Endodermal cell (in vitro differentiated cells): ENCODE data around the gene PCBP4. TPM values are rescaled to one million over a fixed set of nuclear protein-coding genes. Genes with fewer than 3 reads are reported as not detected.

Source experiments
- DNase-seq: peaks from one replicate; pipeline ENCODE4 v3.0.0-alpha.2; 2017
- H3K27ac ChIP-seq: 2 replicates; pipeline ENCODE4 v1.5.1; 2013; ENCODE audit warnings: mild to moderate bottlenecking, low read depth, low read length, moderate library complexity
- H3K27me3 ChIP-seq: 2 replicates; pipeline ENCODE4 v1.6.1; 2013; ENCODE audit warnings: mild to moderate bottlenecking, low read length, moderate library complexity; ENCODE audit not compliant: insufficient read depth, control insufficient read depth, poor library complexity, severe bottlenecking
- H3K36me3 ChIP-seq: 2 replicates; pipeline ENCODE4 v1.7.0; 2013; ENCODE audit warnings: mild to moderate bottlenecking, low read length, moderate library complexity; ENCODE audit not compliant: control insufficient read depth, insufficient read depth
- H3K4me1 ChIP-seq: one replicate; pipeline ENCODE4 v1.7.0; 2013; ENCODE audit warnings: low read length; ENCODE audit not compliant: control insufficient read depth, insufficient read depth
- H3K4me3 ChIP-seq: 2 replicates; pipeline ENCODE4 v1.5.1; 2013; ENCODE audit warnings: mild to moderate bottlenecking, low read length, moderate library complexity
- H3K9ac ChIP-seq: 2 replicates; pipeline ENCODE4 v1.6.1; 2013; ENCODE audit warnings: mild to moderate bottlenecking, low read length, moderate library complexity; ENCODE audit not compliant: poor library complexity, severe bottlenecking; ENCODE audit errors: extremely low read depth
- H3K9me3 ChIP-seq: 2 replicates; pipeline ENCODE4 v1.6.1; 2013; ENCODE audit warnings: mild to moderate bottlenecking, low read length, moderate library complexity; ENCODE audit not compliant: control insufficient read depth
- H3K27ac Mint-ChIP-seq: 2 replicates; pipeline ENCODE4 v1.8.0; 2020; ENCODE audit warnings: mixed read lengths
- H3K27me3 Mint-ChIP-seq: 2 replicates; pipeline ENCODE4 v1.8.0; 2021; ENCODE audit warnings: mild to moderate bottlenecking, mixed read lengths; ENCODE audit not compliant: insufficient read depth
- H3K36me3 Mint-ChIP-seq: 2 replicates; pipeline ENCODE4 v1.8.0; 2020; ENCODE audit warnings: low read depth, mixed read lengths
- H3K4me1 Mint-ChIP-seq: 2 replicates; pipeline ENCODE4 v1.8.0; 2020; ENCODE audit warnings: mixed read lengths
- H3K4me3 Mint-ChIP-seq: 2 replicates; pipeline ENCODE4 v1.8.0; 2020; ENCODE audit warnings: mild to moderate bottlenecking, moderate library complexity, mixed read lengths
- H3K9me3 Mint-ChIP-seq: 2 replicates; pipeline ENCODE4 v1.8.0; 2020; ENCODE audit warnings: mild to moderate bottlenecking, mixed read lengths
- WGBS, 2 experiments: methylation state at CpG; one replicate each; pipeline versions ENCODE4 v1.1.5 to v1.1.7; 2013; ENCODE audit warnings: missing lambda C conversion rate in 2 of 2, mixed read lengths in 1 of 2; ENCODE audit not compliant: insufficient coverage in 1 of 2, insufficient read length in 1 of 2; 5-methylcytosine and 5-hydroxymethylcytosine counted together
- long read RNA-seq, 4 experiments: library from polyadenylated mRNA in 2 of 4; library from RNA in 1 of 4; library from capped mRNA in 1 of 4; stranded (forward) in 3 of 4; unstranded in 1 of 4; transcript quantifications; one replicate each; pipeline ENCODE4 v2.0.0, GENCODE V29; 2020 to 2021; ENCODE audit warnings: inconsistent platforms in 1 of 4
- polyA plus RNA-seq, 2 experiments: library from polyadenylated mRNA; stranded (reverse); fragments of 50-300 nt; gene quantifications; one replicate each; pipeline ENCODE4 v1.2.3, GENCODE V29; 2013
- total RNA-seq, 2 donors: library from RNA; stranded (reverse); fragmentation: NEBNext Ultra II Directional in 1 of 2; extraction: Animal tissue kit (Norgen Biotek cat#: 25700) in 1 of 2; gene quantifications; 2 replicates in 1 of 2; 3 replicates in 1 of 2; pipeline ENCODE4 v1.2.1, GENCODE V29; 2021
- TF ChIP-seq, protein P1 (sequence below): fragments of 200-600 bp; sonication (generic); conservative IDR thresholded peaks from 2 replicates; pipeline ENCODE4 v1.5.0; 2021; ENCODE audit warnings: antibody characterized with exemption, mild to moderate bottlenecking

Gene PCBP4
- total RNA-seq = 10 to 100 TPM; 54.1 to 68.1 TPM
- polyA plus RNA-seq (2013, experiment 1 of 2) = 184 TPM
- 158 TPM for polyA plus RNA-seq (2013, experiment 2 of 2)
- long read RNA-seq, experiment 1, partial matches to known transcripts = 1 of 13 reads
- long read RNA-seq, experiment 1, other reads (novel, unspliced or antisense) = 12 of 13 reads
- long read RNA-seq, experiment 2, transcript PCBP4-205 (14 exons, 2,147 nt) = minor isoform, 8 of 101 reads
- long read RNA-seq, experiment 2, transcript PCBP4-202 (13 exons, 2,015 nt) = major isoform, 28 of 101 reads
- long read RNA-seq, experiment 2, partial matches to known transcripts = 7 of 101 reads
- long read RNA-seq, experiment 2, other reads (novel, unspliced or antisense) = 58 of 101 reads
- long read RNA-seq, experiment 3, transcript PCBP4-205 (14 exons, 2,147 nt) = minor isoform, 12 of 195 reads
- long read RNA-seq, experiment 3, transcript PCBP4-202 (13 exons, 2,015 nt) = major isoform, 62 of 195 reads
- long read RNA-seq, experiment 3, partial matches to known transcripts = 20 of 195 reads
- long read RNA-seq, experiment 3, other reads (novel, unspliced or antisense) = 101 of 195 reads
- long read RNA-seq, experiment 4, partial matches to known transcripts = 4 of 14 reads
- long read RNA-seq, experiment 4, other reads (novel, unspliced or antisense) = 6 of 14 reads

DNA sequence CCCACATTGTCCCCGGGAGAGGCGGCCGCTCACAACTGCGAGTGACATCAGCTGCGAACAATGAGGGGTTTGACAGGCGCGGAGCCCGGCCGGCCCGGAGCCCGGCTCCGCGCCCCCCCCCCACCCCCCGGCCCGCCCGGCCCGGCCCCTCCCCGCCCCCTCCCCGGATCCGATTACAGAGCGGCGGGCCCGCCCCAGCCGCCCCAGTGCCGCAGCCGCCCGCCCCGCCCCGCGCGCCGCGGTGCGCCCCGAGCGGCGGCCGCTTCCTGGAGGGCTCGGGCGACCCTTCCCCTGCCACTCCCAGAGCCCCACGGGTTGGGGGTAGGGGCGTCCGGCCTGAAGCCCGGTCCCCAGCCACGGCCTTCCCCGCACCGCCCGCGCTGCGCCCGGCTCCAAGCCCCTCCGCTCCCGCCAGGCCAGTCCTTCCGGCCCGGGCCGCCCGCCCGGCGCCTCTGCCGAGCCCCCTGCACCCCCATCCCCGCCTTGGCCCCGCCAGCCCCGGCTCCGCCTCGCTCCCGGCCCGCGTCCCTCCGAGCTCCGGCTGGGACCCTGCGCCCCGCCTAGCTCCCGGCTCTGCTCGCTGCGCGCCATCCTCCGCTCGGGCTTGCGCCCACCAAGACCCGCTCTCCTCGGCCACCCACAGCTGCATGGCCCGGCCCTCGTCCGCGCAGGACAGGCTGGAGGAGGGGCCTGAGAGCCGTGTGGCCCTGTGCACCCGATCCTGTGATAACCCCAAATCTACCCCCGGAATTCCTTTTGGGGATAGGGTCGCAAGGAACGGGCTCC lies at the start of gene PCBP4:
Gene PCBP4, minus strand, starts transcription at position 71 of the 786 bp plus-strand sequence. CDS start 6,214 bp downstream, outside the sequence.
- WGBS, 2 experiments = 0% methylated on average over 6 to 76 of the region's 90 CpGs

DNA sequence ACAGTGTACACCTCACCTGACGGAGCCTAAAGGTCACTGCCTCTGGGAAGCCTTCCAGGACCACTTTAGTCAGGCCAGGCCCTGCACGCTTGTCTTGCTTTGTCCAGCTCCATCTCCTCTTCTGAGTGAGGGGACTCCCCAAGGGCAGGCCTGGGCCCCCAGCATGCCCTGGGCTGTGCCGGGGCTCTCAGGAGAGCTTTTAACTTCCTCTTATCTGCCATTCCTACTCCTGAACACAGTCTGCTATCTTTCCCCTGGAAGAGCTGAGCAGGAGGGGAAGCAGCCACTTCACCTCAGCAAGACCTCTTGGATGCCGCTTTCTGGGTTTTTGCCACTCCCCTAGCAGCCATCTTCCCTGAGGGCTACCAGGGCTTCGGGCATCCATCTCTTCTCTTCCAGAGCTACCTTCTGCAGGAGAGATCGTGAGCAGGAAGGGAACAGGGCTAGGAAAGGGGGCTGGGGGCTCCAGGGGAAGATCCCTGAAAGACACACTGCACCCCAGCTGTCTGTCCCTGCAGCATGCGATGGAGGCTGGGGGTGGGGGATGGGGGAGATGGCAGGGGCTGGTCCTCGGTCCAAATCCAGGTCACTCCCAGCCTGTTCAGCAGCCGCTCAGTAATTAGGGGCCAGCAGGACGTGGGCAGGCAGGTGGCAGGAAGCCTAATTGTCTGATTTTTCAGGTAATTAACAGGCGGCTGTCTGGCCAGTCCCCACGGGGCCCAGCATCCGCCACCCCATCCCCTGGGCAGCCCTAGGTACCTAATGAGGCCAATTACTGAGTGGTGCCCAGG lies 48.4 kb upstream of the PCBP4 start:
- Histone ChIP-seq H3K36me3 (no peaks in the 10 kb centered on the region), H3K4me3 (no peak overlapping the region), H3K4me1 (no peaks in the 10 kb centered on the region), H3K9me3 (no peaks in the 10 kb centered on the region), H3K27ac (no peak overlapping the region), H3K9ac (no peak overlapping the region), H3K27me3 (no peaks in the 10 kb centered on the region)
- no peak overlapping the region for H3K27ac Mint-ChIP-seq
- no peaks in the 10 kb centered on the region for H3K9me3 Mint-ChIP-seq
- 93 to 95% methylated on average over 4 to 13 of the region's 13 CpGs for WGBS, 2 experiments
- TF ChIP-seq, protein P1, sequence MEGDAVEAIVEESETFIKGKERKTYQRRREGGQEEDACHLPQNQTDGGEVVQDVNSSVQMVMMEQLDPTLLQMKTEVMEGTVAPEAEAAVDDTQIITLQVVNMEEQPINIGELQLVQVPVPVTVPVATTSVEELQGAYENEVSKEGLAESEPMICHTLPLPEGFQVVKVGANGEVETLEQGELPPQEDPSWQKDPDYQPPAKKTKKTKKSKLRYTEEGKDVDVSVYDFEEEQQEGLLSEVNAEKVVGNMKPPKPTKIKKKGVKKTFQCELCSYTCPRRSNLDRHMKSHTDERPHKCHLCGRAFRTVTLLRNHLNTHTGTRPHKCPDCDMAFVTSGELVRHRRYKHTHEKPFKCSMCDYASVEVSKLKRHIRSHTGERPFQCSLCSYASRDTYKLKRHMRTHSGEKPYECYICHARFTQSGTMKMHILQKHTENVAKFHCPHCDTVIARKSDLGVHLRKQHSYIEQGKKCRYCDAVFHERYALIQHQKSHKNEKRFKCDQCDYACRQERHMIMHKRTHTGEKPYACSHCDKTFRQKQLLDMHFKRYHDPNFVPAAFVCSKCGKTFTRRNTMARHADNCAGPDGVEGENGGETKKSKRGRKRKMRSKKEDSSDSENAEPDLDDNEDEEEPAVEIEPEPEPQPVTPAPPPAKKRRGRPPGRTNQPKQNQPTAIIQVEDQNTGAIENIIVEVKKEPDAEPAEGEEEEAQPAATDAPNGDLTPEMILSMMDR = no peak
- no peak for DNase-seq
- H3K36me3 Mint-ChIP-seq = no peaks in the 10 kb centered on the region
- peaks cover 2% of the 10 kb centered on the region for H3K27me3 Mint-ChIP-seq
- H3K4me3 Mint-ChIP-seq = no peak overlapping the region
- H3K4me1 Mint-ChIP-seq = no peaks in the 10 kb centered on the region

More for the DNA sequence above, at the start of gene PCBP4:
- no peaks in the 10 kb centered on the region for H3K27me3 ChIP-seq
- no peaks in the 10 kb centered on the region for H3K9me3 ChIP-seq
- peaks cover 8% of the 10 kb centered on the region for H3K36me3 ChIP-seq
- Mint-ChIP-seq H3K27ac (peak within 1 kb of the TSS; percentile 96), H3K9me3 (no peaks in the 10 kb centered on the region), H3K4me1 (peaks cover 48% of the 10 kb centered on the region), H3K27me3 (no peaks in the 10 kb centered on the region), H3K4me3 (peak within 1 kb of the TSS; percentile 79), H3K36me3 (peaks cover 3% of the 10 kb centered on the region)
- H3K4me1 ChIP-seq = peaks cover 28% of the 10 kb centered on the region
- H3K9ac ChIP-seq = peak within 1 kb of the TSS; percentile 89
- H3K27ac ChIP-seq = peak within 1 kb of the TSS; percentile 98
- H3K4me3 ChIP-seq = peak within 1 kb of the TSS; percentile 88
- peak; percentile 90 for DNase-seq
- TF ChIP-seq, protein P1 = no peak

DNA sequence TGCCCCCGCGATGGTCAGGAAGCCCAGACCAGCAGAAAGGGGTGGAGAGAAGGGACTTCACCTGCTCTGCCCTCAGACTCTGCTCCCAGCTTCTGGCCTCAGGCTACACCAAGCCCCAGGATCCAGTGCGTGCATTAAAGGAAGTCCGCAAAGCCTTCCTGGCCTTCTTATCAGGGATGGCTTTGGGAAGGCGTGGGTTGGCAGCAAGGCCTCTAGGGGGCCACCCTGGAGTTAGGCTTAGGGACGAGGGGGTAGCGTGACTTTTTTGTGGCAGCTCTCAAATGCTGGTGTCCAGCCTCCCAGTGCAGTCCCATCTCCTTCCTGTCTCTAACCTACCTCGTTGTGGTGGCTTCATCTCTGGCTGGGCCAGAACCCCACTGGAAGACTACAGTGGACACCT lies 47.4 kb upstream of the PCBP4 start:
- Mint-ChIP-seq H3K27me3 (peaks cover 4% of the 10 kb centered on the region), H3K27ac (no peak overlapping the region), H3K36me3 (no peaks in the 10 kb centered on the region), H3K4me3 (no peak overlapping the region), H3K4me1 (no peaks in the 10 kb centered on the region), H3K9me3 (no peaks in the 10 kb centered on the region)
- Histone ChIP-seq H3K9ac (no peak overlapping the region), H3K4me1 (no peaks in the 10 kb centered on the region), H3K4me3 (no peak overlapping the region), H3K9me3 (no peaks in the 10 kb centered on the region), H3K27me3 (no peaks in the 10 kb centered on the region), H3K36me3 (no peaks in the 10 kb centered on the region), H3K27ac (no peak overlapping the region)
- TF ChIP-seq, protein P1 = peak; percentile 82
- 80 to 81% methylated on average over 7 to 8 of the region's 8 CpGs for WGBS, 2 experiments
- peak; percentile 85 for DNase-seq
